Measurements from ENCODE around the gene HIVEP2.

HIVEP2 gene

DNA sequence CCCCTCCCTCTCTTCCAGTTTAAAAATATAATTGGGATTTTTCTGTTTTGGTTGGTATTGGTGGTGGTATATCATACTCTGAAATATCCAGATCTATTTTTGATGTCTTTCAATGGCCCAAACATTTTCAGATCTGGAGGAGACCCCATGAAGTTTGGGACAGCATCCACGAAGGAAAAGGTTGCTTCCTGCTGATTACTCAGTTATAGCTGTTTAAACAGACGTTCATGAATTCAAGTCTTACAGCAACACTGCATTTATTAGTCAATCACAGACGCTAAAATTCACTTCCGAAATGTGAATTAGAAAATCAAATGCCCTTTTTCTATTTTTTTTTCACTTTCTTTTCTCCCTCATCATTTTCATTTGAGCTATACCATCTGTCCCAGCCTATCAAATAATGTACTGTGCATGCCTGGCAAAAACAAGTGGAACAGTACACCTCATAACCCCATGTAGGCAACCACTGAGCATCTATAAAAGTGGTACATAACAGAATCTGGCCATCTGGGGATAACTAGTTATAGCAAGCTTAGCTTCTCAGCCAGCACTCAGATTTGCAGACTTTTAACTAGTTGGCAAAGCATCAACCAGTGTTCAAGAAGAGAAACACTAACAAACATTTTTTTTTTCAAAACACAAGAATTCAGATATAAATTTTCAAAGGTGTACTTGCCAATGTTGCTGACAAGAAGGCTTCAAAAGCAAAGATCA lies 124.5 kb downstream of the HIVEP2 start:
- no peak overlapping the region for H3K4me3 ChIP-seq (ENCODE audit: low read length)
- no peak for DNase-seq (ENCODE audit: low read depth)

DNA sequence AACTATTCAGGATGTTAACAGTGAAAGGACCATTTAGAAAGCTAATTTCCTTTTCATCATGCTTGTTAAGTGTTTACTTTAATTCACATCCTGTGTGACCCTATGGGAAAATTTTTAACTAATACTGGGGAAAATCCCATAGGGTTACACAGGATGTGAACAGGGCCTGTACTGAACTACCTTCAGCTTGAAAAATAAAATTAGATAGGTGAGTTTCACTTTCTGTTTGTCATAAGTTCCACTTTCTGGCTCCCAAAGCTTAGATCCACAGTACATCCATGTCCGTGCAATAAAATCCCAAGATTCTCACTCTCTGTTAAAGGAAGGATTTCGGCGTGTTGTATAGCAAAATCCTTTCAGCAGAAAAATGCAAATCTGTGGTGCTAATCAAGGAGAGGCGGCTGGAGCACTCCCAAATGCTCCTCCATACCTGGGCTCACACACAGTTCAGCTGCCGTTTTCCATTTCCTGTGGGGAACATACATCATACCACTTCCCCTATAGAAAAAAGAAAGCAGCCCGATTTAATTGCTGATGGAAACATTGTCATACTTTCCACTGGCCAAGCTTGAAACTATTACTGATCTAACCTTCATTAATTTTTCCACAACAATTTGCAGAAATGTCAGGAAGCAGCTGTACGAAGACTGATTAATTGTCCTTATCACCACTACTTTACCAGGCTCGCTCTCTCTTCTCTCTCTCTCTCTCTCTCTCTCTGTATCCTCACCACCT lies 125.2 kb downstream of the HIVEP2 start:
- DNase-seq (ENCODE audit: low read depth) = no peak
- no peak overlapping the region for H3K4me3 ChIP-seq (ENCODE audit: low read length)
- TF ChIP-seq, protein P1, sequence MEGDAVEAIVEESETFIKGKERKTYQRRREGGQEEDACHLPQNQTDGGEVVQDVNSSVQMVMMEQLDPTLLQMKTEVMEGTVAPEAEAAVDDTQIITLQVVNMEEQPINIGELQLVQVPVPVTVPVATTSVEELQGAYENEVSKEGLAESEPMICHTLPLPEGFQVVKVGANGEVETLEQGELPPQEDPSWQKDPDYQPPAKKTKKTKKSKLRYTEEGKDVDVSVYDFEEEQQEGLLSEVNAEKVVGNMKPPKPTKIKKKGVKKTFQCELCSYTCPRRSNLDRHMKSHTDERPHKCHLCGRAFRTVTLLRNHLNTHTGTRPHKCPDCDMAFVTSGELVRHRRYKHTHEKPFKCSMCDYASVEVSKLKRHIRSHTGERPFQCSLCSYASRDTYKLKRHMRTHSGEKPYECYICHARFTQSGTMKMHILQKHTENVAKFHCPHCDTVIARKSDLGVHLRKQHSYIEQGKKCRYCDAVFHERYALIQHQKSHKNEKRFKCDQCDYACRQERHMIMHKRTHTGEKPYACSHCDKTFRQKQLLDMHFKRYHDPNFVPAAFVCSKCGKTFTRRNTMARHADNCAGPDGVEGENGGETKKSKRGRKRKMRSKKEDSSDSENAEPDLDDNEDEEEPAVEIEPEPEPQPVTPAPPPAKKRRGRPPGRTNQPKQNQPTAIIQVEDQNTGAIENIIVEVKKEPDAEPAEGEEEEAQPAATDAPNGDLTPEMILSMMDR (IDR thresholded peaks at IDR 0.05; ENCODE audit: insufficient read depth, low read depth, low read length, missing control alignments) = no peak

More for the DNA sequence above, 124.5 kb downstream of the HIVEP2 start:
- TF ChIP-seq, protein P1 (IDR thresholded peaks at IDR 0.05; ENCODE audit: insufficient read depth, low read depth, low read length, missing control alignments) = no peak

DNA sequence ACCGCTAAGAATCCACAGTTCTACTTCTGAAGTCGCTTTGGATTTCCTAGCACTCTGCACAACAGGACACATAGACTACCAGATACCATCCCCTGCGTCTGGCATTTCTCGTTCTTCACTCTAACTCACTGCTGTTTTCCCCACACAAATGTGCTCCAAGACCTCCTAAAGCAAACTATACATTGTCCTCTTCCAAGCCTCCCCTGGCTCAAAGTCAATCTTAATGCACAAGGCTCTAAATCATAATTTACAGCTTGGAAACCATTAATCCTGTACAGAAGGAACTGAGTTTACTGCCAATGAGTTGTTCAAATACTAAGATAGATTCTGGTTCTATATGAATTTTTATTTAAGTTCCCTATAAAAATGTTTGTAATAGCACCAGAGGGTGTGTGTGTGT lies 128.5 kb downstream of the HIVEP2 start:
- TF ChIP-seq, protein P1 (IDR thresholded peaks at IDR 0.05; ENCODE audit: insufficient read depth, low read depth, low read length, missing control alignments) = no peak
- no peak for DNase-seq (ENCODE audit: low read depth)
- H3K4me3 ChIP-seq (ENCODE audit: low read length) = no peak overlapping the region

DNA sequence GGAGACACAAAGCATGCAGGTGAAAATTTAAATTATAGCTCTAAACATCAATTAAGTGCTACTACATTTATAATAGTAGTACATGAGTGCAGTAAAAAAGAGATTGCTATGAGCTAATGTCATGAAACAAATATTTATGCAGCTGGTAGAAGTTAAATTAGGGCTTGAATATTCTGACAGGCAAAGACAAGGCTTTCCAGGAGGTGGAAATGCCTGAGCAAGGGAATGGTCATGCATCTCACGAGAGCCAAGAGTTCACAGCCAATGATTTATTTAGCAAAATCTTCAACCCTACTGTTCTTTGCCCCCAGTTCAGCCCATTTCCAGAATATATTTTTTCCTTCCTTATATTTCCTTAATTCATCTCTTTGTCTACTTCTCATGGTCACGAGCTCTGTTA lies 128.9 kb downstream of the HIVEP2 start:
- no peak for DNase-seq (ENCODE audit: low read depth)
- TF ChIP-seq, protein P1 (IDR thresholded peaks at IDR 0.05; ENCODE audit: insufficient read depth, low read depth, low read length, missing control alignments) = no peak
- no peak overlapping the region for H3K4me3 ChIP-seq (ENCODE audit: low read length)

DNA sequence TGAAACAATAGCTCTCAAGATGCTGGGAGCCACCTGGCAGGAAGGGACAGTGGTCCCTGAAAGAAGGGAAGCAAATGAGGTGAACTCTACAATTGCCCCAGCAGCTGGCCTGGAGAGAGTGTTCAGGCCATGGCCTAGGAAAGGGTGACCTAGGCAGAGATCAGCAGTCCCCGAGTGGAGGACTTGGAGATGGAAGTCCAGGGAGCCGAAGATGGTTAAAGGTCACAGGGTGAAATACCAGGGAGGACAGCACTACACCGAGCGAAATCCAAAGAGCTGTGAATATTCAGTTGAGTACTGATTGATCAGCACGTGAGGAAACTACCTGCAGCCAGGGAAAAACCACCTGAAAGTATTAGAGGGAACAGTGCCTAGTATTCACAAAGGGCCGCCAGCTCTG lies 133.1 kb downstream of the HIVEP2 start:
- no peak for DNase-seq (ENCODE audit: low read depth)
- no peak overlapping the region for H3K4me3 ChIP-seq (ENCODE audit: low read length)
- TF ChIP-seq, protein P1 (IDR thresholded peaks at IDR 0.05; ENCODE audit: insufficient read depth, low read depth, low read length, missing control alignments) = no peak

DNA sequence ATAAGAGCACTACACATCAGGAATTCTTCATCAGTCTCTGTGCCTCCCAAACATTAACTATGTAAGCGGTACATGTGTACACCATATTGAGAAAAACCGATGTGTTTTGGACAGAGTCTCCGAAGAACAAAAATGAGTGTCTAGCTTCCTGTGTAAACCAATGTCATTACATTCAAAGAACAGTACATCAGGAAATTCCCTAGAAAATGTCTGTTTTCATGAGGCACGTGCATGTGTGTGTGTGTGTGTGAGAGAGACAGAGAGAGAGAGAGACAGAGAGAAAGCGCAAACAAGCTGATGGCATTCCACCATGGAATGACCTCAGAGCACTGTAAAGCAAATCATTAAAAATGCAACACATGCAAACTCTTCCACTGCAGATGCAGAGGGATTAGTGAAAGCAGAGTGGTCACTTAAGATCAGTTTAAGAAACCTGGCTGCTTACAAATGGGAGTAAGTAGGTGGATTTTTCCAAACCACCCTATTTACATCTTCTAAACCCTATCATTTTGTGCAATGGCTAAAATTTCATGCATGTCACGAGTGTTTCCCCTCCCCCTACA lies 133.9 kb downstream of the HIVEP2 start:
- H3K4me3 ChIP-seq (ENCODE audit: low read length) = no peak overlapping the region
- no peak for DNase-seq (ENCODE audit: low read depth)
- TF ChIP-seq, protein P1 (IDR thresholded peaks at IDR 0.05; ENCODE audit: insufficient read depth, low read depth, low read length, missing control alignments) = no peak
